Measurements from ENCODE around the gene USP7.

The USP7 gene

GRCh38 chr16:8903004-8903403 lies 60.7 kb downstream of the USP7 start:
- no peak for DNase-seq (ENCODE audit: extremely low spot score)
- CTCF ChIA-PET: interaction anchor here (1.3 kb wide), 1 partner anchor 106 kb away, joined by 3 read pairs; no protein-coding TSS in a partner anchor
- POLR2A ChIA-PET: no interaction called here
- TF ChIP-seq FOXK2 (IDR thresholded peaks at IDR 0.05): no peak
- TF ChIP-seq ARNT (IDR thresholded peaks at IDR 0.05): no peak
- no peak for TF ChIP-seq SUZ12 (IDR thresholded peaks at IDR 0.05)
- TF ChIP-seq ZNF384 (IDR thresholded peaks at IDR 0.05): no peak
- no peak for TF ChIP-seq LEF1 (IDR thresholded peaks at IDR 0.05; ENCODE audit: borderline replicate concordance)
- no peak for TF ChIP-seq NFRKB (IDR thresholded peaks at IDR 0.05)
- no peak for TF ChIP-seq BHLHE40 (IDR thresholded peaks at IDR 0.05; ENCODE audit: borderline replicate concordance)
- no peak for TF ChIP-seq FOXM1 (IDR thresholded peaks at IDR 0.05; ENCODE audit: borderline replicate concordance)
- no peak for TF ChIP-seq CTBP1 (IDR thresholded peaks at IDR 0.05; ENCODE audit: borderline replicate concordance)
- TF ChIP-seq PKNOX1 (IDR thresholded peaks at IDR 0.05): no peak
- no peak for TF ChIP-seq ELF4 (IDR thresholded peaks at IDR 0.05)
- TF ChIP-seq SP1 (IDR thresholded peaks at IDR 0.05): no peak
- no peak for TF ChIP-seq TARDBP (IDR thresholded peaks at IDR 0.05)
- TF ChIP-seq FOXA1 (IDR thresholded peaks at IDR 0.05): no peak

GRCh38 chr16:8901320-8901861 lies 62.3 kb downstream of the USP7 start:
- TF ChIP-seq ZNF384 (IDR thresholded peaks at IDR 0.05) (no peak), FOXK2 (IDR thresholded peaks at IDR 0.05) (no peak), HDGF (IDR thresholded peaks at IDR 0.05; ENCODE audit: borderline replicate concordance) (no peak), CTBP1 (IDR thresholded peaks at IDR 0.05; ENCODE audit: borderline replicate concordance) (no peak), SP1 (IDR thresholded peaks at IDR 0.05) (no peak), BHLHE40 (IDR thresholded peaks at IDR 0.05; ENCODE audit: borderline replicate concordance) (no peak), LEF1 (IDR thresholded peaks at IDR 0.05; ENCODE audit: borderline replicate concordance) (no peak), PKNOX1 (IDR thresholded peaks at IDR 0.05) (no peak), FOXA1 (IDR thresholded peaks at IDR 0.05) (no peak), FOXM1 (IDR thresholded peaks at IDR 0.05; ENCODE audit: borderline replicate concordance) (no peak), TARDBP (IDR thresholded peaks at IDR 0.05) (no peak), ELF4 (IDR thresholded peaks at IDR 0.05) (no peak), ARNT (IDR thresholded peaks at IDR 0.05) (no peak), L3MBTL2 (conservative IDR thresholded peaks at IDR 0.05) (no peak)
- ChIA-PET CTCF (interaction anchor here (0.7 to 1.3 kb wide), 2 partner anchors 107 to 108 kb away, joined by 3 read pairs; no protein-coding TSS in a partner anchor), POLR2A (no interaction called here)
- DNase-seq (ENCODE audit: extremely low spot score): no peak

- POLR2A ChIA-PET: no interaction called here
- CTCF ChIA-PET: interaction anchor here (0.7 kb wide), 1 partner anchor 109 kb away, joined by 3 read pairs; no protein-coding TSS in a partner anchor
- no peak for DNase-seq (ENCODE audit: extremely low spot score)
- TF ChIP-seq ELF4 (IDR thresholded peaks at IDR 0.05): no peak
- no peak for TF ChIP-seq SUZ12 (IDR thresholded peaks at IDR 0.05)
- no peak for TF ChIP-seq ZNF384 (IDR thresholded peaks at IDR 0.05)
- TF ChIP-seq SP1 (IDR thresholded peaks at IDR 0.05): no peak
- no peak for TF ChIP-seq CTBP1 (IDR thresholded peaks at IDR 0.05; ENCODE audit: borderline replicate concordance)
- TF ChIP-seq FOXA1 (IDR thresholded peaks at IDR 0.05): no peak
- TF ChIP-seq LEF1 (IDR thresholded peaks at IDR 0.05; ENCODE audit: borderline replicate concordance): no peak
Observed at GRCh38 chr16:8900343-8900742, 63.4 kb downstream of the USP7 start.

- DNase-seq (ENCODE audit: extremely low spot score): no peak
Observed at GRCh38 chr16:8899709-8900317, 63.9 kb downstream of the USP7 start.

GRCh38 chr16:8898660-8899318 lies 64.9 kb downstream of the USP7 start:
- no peak for TF ChIP-seq FOXK2 (IDR thresholded peaks at IDR 0.05)
- no peak for TF ChIP-seq ARNT (IDR thresholded peaks at IDR 0.05)
- no peak for TF ChIP-seq SP1 (IDR thresholded peaks at IDR 0.05)
- TF ChIP-seq PKNOX1 (IDR thresholded peaks at IDR 0.05): no peak
- no peak for TF ChIP-seq BHLHE40 (IDR thresholded peaks at IDR 0.05; ENCODE audit: borderline replicate concordance)
- no peak for TF ChIP-seq FOXA1 (IDR thresholded peaks at IDR 0.05)
- TF ChIP-seq ELF4 (IDR thresholded peaks at IDR 0.05): no peak
- no peak for TF ChIP-seq ZNF384 (IDR thresholded peaks at IDR 0.05)
- TF ChIP-seq CTBP1 (IDR thresholded peaks at IDR 0.05; ENCODE audit: borderline replicate concordance): no peak
- no peak for TF ChIP-seq SUZ12 (IDR thresholded peaks at IDR 0.05)
- TF ChIP-seq HDGF (IDR thresholded peaks at IDR 0.05; ENCODE audit: borderline replicate concordance): no peak
- no peak for TF ChIP-seq LEF1 (IDR thresholded peaks at IDR 0.05; ENCODE audit: borderline replicate concordance)
- no peak for TF ChIP-seq TARDBP (IDR thresholded peaks at IDR 0.05)
- TF ChIP-seq L3MBTL2 (conservative IDR thresholded peaks at IDR 0.05): no peak
- TF ChIP-seq FOXM1 (IDR thresholded peaks at IDR 0.05; ENCODE audit: borderline replicate concordance): no peak
- TF ChIP-seq NFRKB (IDR thresholded peaks at IDR 0.05): no peak
- no peak for DNase-seq (ENCODE audit: extremely low spot score)
- ChIA-PET CTCF (no interaction called here), POLR2A (no interaction called here)

More at GRCh38 chr16:8899709-8900317, 63.9 kb downstream of the USP7 start:
- CTCF ChIA-PET: interaction anchor here (0.5 kb wide), 1 partner anchor 38 kb away, joined by 3 read pairs; no protein-coding TSS in a partner anchor
- TF ChIP-seq HDGF (IDR thresholded peaks at IDR 0.05; ENCODE audit: borderline replicate concordance): no peak
- no peak for TF ChIP-seq ZNF384 (IDR thresholded peaks at IDR 0.05)
- TF ChIP-seq SUZ12 (IDR thresholded peaks at IDR 0.05): no peak
- TF ChIP-seq ELF4 (IDR thresholded peaks at IDR 0.05): no peak
- TF ChIP-seq FOXM1 (IDR thresholded peaks at IDR 0.05; ENCODE audit: borderline replicate concordance): no peak
- TF ChIP-seq TARDBP (IDR thresholded peaks at IDR 0.05): no peak
- TF ChIP-seq L3MBTL2 (conservative IDR thresholded peaks at IDR 0.05): no peak
- no peak for TF ChIP-seq SP1 (IDR thresholded peaks at IDR 0.05)
- TF ChIP-seq ARNT (IDR thresholded peaks at IDR 0.05): no peak
- TF ChIP-seq CTBP1 (IDR thresholded peaks at IDR 0.05; ENCODE audit: borderline replicate concordance): no peak
- TF ChIP-seq NFRKB (IDR thresholded peaks at IDR 0.05): no peak
- no peak for TF ChIP-seq FOXA1 (IDR thresholded peaks at IDR 0.05)
- no peak for TF ChIP-seq FOXK2 (IDR thresholded peaks at IDR 0.05)
- TF ChIP-seq PKNOX1 (IDR thresholded peaks at IDR 0.05): no peak
- TF ChIP-seq BHLHE40 (IDR thresholded peaks at IDR 0.05; ENCODE audit: borderline replicate concordance): no peak
- POLR2A ChIA-PET: no interaction called here

Measured in HEK293T (cell line).